Spleen (tissue), 11 donors: ENCODE data around the gene UBAC1. TPM values are rescaled to one million over a fixed set of nuclear protein-coding genes. Genes with fewer than 3 reads are reported as not detected.

Experiments used
- DNase-seq: peaks from one replicate; pipeline ENCODE4 v3.0.0-alpha.2; 2020
- H3K27ac ChIP-seq, 8 donors: fragments of 200-600 bp; sonication (generic) in 7 of 8; 1 replicate in 4 of 8; 2 replicates in 4 of 8; pipeline versions ENCODE4 v1.5.0 to v1.8.0; 2016 to 2021; ENCODE audit warnings: inconsistent platforms in 4 of 8, mild to moderate bottlenecking in 4 of 8, moderate library complexity in 1 of 8
- H3K27me3 ChIP-seq, 7 donors: fragments of 200-600 bp; sonication (generic) in 6 of 7; replicated peaks in 1 of 7; 1 replicate in 4 of 7; 2 replicates in 3 of 7; pipeline versions ENCODE4 v1.5.0 to v1.8.0; 2016 to 2021; ENCODE audit warnings: inconsistent platforms in 3 of 7, mild to moderate bottlenecking in 1 of 7
- H3K36me3 ChIP-seq, 6 donors: fragments of 200-600 bp; sonication (generic) in 5 of 6; 1 replicate in 4 of 6; 2 replicates in 2 of 6; pipeline versions ENCODE4 v1.5.0 to v1.8.0; 2016 to 2021; ENCODE audit warnings: inconsistent platforms in 2 of 6
- H3K4me1 ChIP-seq, 6 donors: fragments of 200-600 bp; sonication (generic) in 5 of 6; 1 replicate in 3 of 6; 2 replicates in 3 of 6; pipeline versions ENCODE4 v1.5.0 to v1.8.0; 2016 to 2021; ENCODE audit warnings: inconsistent platforms in 3 of 6
- H3K4me3 ChIP-seq, 8 donors: fragments of 200-600 bp; sonication (generic) in 7 of 8; 1 replicate in 4 of 8; 2 replicates in 4 of 8; pipeline versions ENCODE4 v1.5.0 to v1.8.0; 2016 to 2021; ENCODE audit warnings: inconsistent platforms in 4 of 8, mild to moderate bottlenecking in 4 of 8, moderate library complexity in 2 of 8
- H3K9me3 ChIP-seq, 8 donors: fragments of 200-600 bp; sonication (generic) in 7 of 8; 1 replicate in 4 of 8; 2 replicates in 4 of 8; pipeline versions ENCODE4 v1.5.0 to v1.8.0; 2016 to 2021; ENCODE audit warnings: inconsistent platforms in 4 of 8
- POLR2A ChIP-seq, 3 donors: fragments of 450-650 bp; IDR thresholded peaks; one replicate each; pipeline ENCODE4 v1.5.1; 2017; ENCODE audit warnings: antibody characterized with exemption in 3 of 3, mild to moderate bottlenecking in 1 of 3
- POLR2AphosphoS5 ChIP-seq, 3 donors: sonication (generic); formaldehyde crosslinking; IDR thresholded peaks; one replicate each; pipeline ENCODE4 v1.5.1; 2017; ENCODE audit warnings: antibody characterized with exemption in 3 of 3
- WGBS, 5 donors: extraction: QIAGEN DNeasy Blood & Tissue Kit in 3 of 5; methylation state at CpG; one replicate each; pipeline versions ENCODE4 v1.1.5 to v1.1.7; 2013 to 2018; 5-methylcytosine and 5-hydroxymethylcytosine counted together
- intact Hi-C: fragments of 100-400 bp; cut with DNase I; formaldehyde crosslinking; loops from one replicate; pipeline ENCODE4 v1.15.0; 2023; ENCODE audit warnings: low total_unique reads
- polyA plus RNA-seq, 3 donors: library from polyadenylated mRNA; stranded (reverse); fragments of 200-250 nt; gene quantifications; one replicate each; pipeline ENCODE4 v1.2.1, GENCODE V29; 2013
- total RNA-seq, 7 donors: library from RNA; depleted of rRNA in 3 of 7; stranded (reverse); fragments of >200 nt in 3 of 7; fragmentation: NEBNext Ultra II Directional in 4 of 7; extraction: Animal tissue kit (Norgen Biotek cat#: 25700) in 4 of 7; gene quantifications; one replicate each; pipeline versions ENCODE4 v1.1.0 to v1.2.1, GENCODE V29; 2016 to 2021
- TF ChIP-seq, protein P1 (sequence below), 11 experiments: fragments of 200-600 bp in 7 of 11; fragments of 450-650 bp in 4 of 11; sonication (generic) in 4 of 11; IDR thresholded peaks in 8 of 11; conservative IDR thresholded peaks in 3 of 11; 1 replicate in 7 of 11; 2 replicates in 4 of 11; pipeline versions ENCODE4 v1.4.0 to v1.8.0; 2016 to 2021; ENCODE audit warnings: antibody characterized with exemption in 11 of 11, inconsistent platforms in 4 of 11, mild to moderate bottlenecking in 1 of 11
- donor health status: healthy with polysubstance abuse.
- donor health status: DM: no; HTN: no; CAD: no; lungs with moderate emphysema.
- donor health status: DM: no; HTN: no; CAD: no.
- donor health status: Bipolar disorder and iron deficiency.
- donor health status: healthy.
- donor health status: DM: no; HTN: no; CAD: no.
- donor health status: DM: yes; HTN: yes; CAD: no.

Gene UBAC1
- total and polyA plus RNA-seq, 10 donors, result 28.0 to 45.8 (median 34.5) TPM

DNA sequence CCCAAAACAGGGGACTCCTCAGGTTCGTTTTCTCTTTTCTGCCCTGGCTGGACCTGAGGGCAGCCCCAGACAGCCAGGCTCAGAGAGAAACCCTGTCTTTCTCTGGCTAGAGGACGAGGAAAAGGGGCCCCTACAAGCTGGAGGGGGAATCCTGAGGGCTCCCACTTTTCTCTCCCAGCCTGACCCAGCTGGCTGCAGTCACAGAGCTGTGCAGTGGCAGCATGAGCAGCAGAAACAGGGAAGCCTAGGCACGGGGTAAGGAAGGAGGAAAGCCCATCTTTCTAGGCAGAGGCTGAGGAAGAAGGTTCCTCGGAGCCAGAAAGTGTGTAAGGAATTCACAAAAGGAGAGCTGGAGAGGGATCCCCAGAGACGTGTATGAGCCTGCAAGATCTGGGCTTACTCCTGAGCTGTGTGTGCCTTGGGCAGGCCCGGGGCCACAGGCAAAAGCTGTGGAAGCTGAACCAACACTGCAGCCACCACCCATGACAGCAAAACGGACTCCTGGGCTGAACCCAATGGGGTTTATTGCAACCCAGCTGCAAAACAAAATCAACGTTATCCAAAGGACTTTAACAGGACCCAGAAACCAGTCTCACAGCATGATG, 70.0 kb downstream of the UBAC1 start:
- 81 to 83% (median 81%) methylated on average over 8 of the region's 8 CpGs for WGBS, 5 donors
- H3K4me3 ChIP-seq, result no peak overlapping the region
- H3K27ac ChIP-seq, result no peak overlapping the region
- no peaks in the 10 kb centered on the region for H3K9me3 ChIP-seq
- intact Hi-C loops, result no loop called here
- no peak for DNase-seq
- no peaks in the 10 kb centered on the region for H3K27me3 ChIP-seq
- TF ChIP-seq POLR2AphosphoS5 (IDR thresholded peaks at IDR 0.05), result no peak
- TF ChIP-seq, protein P1, sequence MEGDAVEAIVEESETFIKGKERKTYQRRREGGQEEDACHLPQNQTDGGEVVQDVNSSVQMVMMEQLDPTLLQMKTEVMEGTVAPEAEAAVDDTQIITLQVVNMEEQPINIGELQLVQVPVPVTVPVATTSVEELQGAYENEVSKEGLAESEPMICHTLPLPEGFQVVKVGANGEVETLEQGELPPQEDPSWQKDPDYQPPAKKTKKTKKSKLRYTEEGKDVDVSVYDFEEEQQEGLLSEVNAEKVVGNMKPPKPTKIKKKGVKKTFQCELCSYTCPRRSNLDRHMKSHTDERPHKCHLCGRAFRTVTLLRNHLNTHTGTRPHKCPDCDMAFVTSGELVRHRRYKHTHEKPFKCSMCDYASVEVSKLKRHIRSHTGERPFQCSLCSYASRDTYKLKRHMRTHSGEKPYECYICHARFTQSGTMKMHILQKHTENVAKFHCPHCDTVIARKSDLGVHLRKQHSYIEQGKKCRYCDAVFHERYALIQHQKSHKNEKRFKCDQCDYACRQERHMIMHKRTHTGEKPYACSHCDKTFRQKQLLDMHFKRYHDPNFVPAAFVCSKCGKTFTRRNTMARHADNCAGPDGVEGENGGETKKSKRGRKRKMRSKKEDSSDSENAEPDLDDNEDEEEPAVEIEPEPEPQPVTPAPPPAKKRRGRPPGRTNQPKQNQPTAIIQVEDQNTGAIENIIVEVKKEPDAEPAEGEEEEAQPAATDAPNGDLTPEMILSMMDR (IDR thresholded peaks at IDR 0.05 in 8 of 11, conservative IDR thresholded peaks at IDR 0.05 in 3 of 11), result no peak
- no peak for TF ChIP-seq POLR2A (IDR thresholded peaks at IDR 0.05)
- H3K36me3 ChIP-seq, result no peaks in the 10 kb centered on the region
- peaks cover 18 to 86% (median 44%) of the 10 kb centered on the region in 6 donors for H3K4me1 ChIP-seq

DNA sequence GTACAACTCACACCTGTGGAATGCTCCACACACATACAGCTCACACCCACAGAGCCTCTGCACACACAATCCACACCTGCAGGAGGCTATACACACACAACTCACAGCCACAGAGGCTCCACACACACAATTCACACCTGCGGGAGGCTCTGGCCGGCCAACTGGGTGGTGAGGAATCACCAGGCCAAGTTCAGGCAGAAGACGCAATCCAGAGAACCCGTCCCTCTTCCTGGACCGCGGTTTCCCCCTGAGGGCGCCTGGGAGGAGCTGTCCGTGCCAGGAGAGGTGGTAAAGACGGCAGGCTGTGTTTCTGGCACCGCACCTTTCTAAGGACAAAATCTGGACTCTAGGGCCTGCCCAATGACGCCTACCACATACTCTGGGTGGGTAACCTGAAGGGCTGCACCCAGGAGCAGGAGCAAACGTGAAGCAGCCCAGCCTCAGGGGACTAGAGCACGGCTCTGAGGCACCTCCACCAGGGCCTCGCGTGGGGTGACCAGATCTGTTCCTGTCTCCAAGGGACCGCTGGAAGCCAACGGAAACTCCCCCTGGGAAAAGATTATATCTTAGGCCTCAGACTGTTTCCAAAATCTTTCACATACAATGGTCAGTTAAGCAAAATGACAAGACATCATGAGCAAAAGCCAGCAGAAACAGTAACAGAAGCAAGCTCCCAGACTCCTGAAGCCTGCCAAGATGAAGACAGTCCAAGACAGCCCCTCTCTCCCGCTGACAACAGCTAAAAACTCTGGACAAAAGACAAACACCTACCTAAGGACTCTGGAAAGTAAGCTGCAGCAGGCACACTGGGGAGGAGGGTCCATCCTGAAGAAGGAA, 70.8 kb downstream of the UBAC1 start:
- H3K9me3 ChIP-seq, result no peaks in the 10 kb centered on the region
- H3K27me3 ChIP-seq, result no peaks in the 10 kb centered on the region

DNA sequence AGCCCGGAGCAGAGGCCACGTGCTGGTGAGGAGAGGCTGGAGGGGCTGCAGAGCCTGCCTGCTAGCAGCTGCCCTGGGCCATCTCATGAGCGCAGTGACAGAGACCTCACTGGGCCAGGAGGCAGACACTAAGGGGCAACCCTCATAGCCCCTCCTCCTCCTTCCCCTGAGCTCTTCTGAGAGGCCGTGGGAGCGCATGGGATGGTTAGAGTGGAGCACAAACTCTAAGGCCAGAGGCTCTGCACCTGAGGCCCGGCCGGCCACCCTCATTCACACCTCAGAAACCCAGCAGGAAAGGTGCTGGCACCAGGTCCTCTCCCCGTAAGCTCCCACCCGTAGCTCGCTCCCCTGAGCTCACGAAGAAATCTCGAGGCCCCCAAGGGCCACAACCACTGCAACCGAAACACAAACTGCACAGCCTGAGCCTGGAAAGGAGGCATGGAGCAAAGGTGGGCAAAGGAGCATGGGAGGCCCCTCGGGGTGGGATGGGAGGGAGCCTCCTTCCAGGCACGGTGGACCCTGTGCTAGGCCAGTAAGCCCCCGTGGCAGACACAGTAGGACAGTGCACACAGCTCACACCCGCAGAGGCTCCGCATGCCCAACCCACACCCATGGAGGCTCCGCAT, 71.5 kb downstream of the UBAC1 start:
- TF ChIP-seq POLR2AphosphoS5 (IDR thresholded peaks at IDR 0.05) (no peak), POLR2A (IDR thresholded peaks at IDR 0.05) (no peak)
- TF ChIP-seq, protein P1 (IDR thresholded peaks at IDR 0.05 in 8 of 11, conservative IDR thresholded peaks at IDR 0.05 in 3 of 11), result no peak
- Histone ChIP-seq H3K4me1 (peaks cover 18 to 93% (median 48%) of the 10 kb centered on the region in 6 donors), H3K9me3 (no peaks in the 10 kb centered on the region), H3K4me3 (no peak overlapping the region), H3K36me3 (no peaks in the 10 kb centered on the region), H3K27me3 (no peaks in the 10 kb centered on the region), H3K27ac (no peak overlapping the region)
- 88 to 94% (median 92%) methylated on average over 15 to 19 of the region's 19 CpGs for WGBS, 5 donors
- intact Hi-C loops, result no loop called here
- no peak for DNase-seq

More for the DNA sequence above, 70.8 kb downstream of the UBAC1 start:
- Histone ChIP-seq H3K36me3 (no peaks in the 10 kb centered on the region), H3K27ac (no peak overlapping the region), H3K4me1 (peaks cover 18 to 87% (median 46%) of the 10 kb centered on the region in 6 donors), H3K4me3 (no peak overlapping the region)
- TF ChIP-seq POLR2AphosphoS5 (IDR thresholded peaks at IDR 0.05) (no peak), POLR2A (IDR thresholded peaks at IDR 0.05) (no peak)
- TF ChIP-seq, protein P1 (IDR thresholded peaks at IDR 0.05 in 8 of 11, conservative IDR thresholded peaks at IDR 0.05 in 3 of 11), result no peak
- peak; percentile 39 for DNase-seq
- intact Hi-C loops, result no loop called here
- WGBS, 5 donors, result 77 to 90% (median 85%) methylated on average over 14 to 18 of the region's 18 CpGs
